Astrocyte of the spinal cord (primary cell): ENCODE measurements around the gene ATAD3C.
"Not testable (repeated sequence)": the region's sequence is repeated elsewhere in the genome, so short reads cannot be mapped to it uniquely, and the experiment has no call there.

Source experiments
- DNase-seq: peaks from one replicate; pipeline ENCODE4 v3.0.0; 2011; ENCODE audit warnings: low read depth, low spot score
- H3K4me3 ChIP-seq: 2 replicates; pipeline ENCODE4 v1.5.1; 2011; ENCODE audit warnings: low read depth, mild to moderate bottlenecking, low read length, moderate library complexity
- CTCF ChIP-seq: IDR thresholded peaks from 2 replicates; pipeline ENCODE4 v1.5.1; 2012; ENCODE audit warnings: low read depth, mild to moderate bottlenecking, low read length, inconsistent platforms
- in situ Hi-C: cut with HindIII; loops from 2 replicates; pipeline ENCODE4 v1.10.0; 2017; ENCODE audit warnings: low sequenced_read_pairs

ATAD3C gene

DNA sequence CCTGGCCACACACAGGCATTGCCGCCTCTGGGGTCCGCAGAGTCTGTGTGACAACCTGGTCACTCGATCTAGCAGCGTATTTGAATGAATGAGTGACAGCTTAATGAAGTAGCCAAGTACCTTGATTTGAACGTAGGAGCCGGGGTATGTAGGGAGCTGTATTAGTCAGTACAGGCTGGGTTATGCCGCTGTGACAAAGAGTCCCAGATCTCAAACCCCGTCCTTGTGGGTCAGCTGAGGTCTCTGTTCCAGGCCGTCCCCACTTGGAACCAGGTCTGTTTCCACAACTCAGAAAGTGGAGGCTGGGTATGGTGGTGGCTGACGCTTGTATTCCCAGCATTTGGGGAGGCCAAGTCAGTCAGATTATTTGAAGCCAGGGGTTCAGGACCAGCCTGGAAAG lies 42.1 kb downstream of the ATAD3C start:
- in situ Hi-C loops: no loop called here
- TF ChIP-seq CTCF: no peak
- DNase-seq: no peak
- no peak overlapping the region for H3K4me3 ChIP-seq

GRCh38 chr1:1494311-1494710 lies 44.8 kb downstream of the ATAD3C start:
- DNase-seq, H3K4me3 ChIP-seq, in situ Hi-C loops: not testable (repeated sequence)

DNA sequence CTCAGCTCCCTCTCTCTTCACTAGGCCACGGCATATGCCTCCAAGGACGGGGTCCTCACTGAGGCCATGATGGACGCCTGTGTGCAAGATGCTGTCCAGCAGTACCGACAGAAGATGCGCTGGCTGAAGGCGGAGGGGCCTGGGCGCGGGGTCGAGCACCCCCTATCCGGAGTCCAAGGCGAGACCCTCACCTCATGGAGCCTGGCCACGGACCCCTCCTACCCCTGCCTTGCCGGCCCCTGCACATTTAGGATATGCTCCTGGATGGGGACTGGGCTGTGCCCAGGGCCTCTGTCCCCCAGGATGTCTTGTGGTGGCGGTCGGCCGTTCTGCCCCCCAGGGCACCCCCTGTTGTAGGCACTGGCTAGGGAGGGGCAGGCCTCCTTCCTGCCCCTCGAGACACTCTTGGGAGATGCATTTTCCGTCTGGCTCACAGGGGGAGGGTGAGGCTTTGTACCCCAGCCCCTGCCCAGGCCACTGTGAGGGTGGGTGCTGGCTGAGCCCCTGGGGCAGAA lies 46.0 kb downstream of the ATAD3C start:
- DNase-seq, H3K4me3 ChIP-seq, in situ Hi-C loops: not testable (repeated sequence)

DNA sequence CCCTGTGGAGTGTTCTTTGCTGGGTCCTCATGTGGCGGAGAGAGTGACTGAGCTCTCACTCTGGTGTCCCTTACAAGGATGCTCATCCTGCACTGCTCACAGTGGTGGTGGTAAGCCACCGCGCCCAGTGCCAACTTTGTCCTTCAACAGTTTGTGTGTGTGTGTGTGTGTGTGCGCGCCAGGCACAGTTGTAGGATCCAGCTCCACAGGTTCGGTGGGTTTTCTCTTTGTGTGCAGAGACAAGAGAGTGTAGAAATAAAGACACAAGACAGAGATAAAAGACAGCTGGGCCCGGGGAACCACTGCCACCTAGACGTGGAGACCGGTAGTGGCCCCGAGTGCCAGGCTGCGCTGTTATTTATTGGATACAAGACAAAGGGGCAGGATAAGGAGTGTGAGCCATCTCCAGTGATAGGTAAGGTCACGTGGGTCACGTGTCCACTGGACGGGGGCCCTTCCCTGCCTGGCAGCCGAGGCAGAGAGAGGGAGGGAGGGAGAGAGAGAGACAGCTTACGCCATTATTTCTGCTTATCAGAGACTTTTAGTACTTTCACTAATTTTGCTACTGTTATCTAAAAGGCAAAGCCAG lies 55.4 kb downstream of the ATAD3C start:
- H3K4me3 ChIP-seq, in situ Hi-C loops: not testable (repeated sequence)
- DNase-seq: peak; percentile 40
- TF ChIP-seq CTCF: peak; percentile 60

DNA sequence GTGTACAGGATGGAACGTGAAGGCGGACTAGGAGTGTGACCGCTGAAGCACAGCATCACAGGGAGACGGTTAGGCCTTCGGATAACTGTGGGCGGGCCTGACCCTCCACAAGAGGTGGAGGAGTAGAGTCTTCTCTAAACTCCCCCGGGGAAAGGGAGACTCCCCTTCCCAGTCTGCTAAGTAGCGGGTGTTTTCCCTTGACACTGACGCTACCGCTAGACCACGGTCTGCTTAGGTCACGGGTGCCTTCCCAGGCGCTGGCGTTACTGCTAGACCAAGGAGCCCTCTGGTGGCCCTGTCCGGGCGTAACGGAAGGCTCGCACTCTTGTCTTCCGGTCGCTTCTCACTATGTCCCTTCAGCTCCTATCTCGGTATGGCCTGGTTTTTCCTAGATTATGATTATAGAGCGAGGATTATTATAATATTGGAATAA lies 55.9 kb downstream of the ATAD3C start:
- H3K4me3 ChIP-seq, DNase-seq, in situ Hi-C loops: not testable (repeated sequence)

DNA sequence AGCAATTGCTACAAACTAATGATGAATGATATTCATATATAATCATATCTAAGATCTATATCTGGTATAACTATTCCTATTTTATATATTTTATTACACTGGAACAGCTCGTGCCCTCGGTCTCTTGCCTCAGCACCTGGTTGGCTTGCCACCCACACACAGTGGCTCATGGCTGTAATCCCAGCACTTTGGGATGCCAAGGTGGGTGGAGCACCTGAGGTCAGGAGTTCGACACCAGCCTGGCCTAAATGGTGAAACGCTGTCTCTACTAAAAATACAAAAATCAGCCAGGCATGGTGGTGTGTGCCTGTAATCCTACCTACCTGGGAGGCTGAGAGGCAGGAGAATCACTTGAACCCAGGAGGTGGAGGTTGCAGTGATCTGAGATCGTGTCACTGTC lies 56.3 kb downstream of the ATAD3C start:
- not testable (repeated sequence) for H3K4me3 ChIP-seq

DNA sequence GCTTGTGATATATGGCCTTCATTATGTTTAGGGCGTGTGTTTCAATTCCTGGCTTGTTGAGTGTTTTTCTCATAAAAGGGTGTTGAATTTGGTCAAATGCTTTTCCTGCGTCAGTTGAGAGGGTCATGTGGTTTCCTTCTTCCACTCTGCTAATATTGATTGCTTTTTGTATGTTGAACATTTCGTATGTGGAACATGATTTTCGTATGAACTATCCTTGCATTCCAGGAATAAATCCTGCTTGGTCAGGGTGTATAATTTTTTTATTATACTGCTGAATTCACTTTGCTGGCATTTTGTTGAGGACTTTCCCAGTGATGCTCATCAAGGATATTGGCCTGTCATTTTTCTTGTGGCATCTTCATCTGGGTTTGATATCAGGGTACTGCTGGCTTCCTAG lies 57.8 kb downstream of the ATAD3C start:
- no peak for TF ChIP-seq CTCF
- no peak for DNase-seq
- in situ Hi-C loops: no loop called here
- H3K4me3 ChIP-seq: no peak overlapping the region

More for the DNA sequence above, 56.3 kb downstream of the ATAD3C start:
- in situ Hi-C loops, DNase-seq: not testable (repeated sequence)

DNA sequence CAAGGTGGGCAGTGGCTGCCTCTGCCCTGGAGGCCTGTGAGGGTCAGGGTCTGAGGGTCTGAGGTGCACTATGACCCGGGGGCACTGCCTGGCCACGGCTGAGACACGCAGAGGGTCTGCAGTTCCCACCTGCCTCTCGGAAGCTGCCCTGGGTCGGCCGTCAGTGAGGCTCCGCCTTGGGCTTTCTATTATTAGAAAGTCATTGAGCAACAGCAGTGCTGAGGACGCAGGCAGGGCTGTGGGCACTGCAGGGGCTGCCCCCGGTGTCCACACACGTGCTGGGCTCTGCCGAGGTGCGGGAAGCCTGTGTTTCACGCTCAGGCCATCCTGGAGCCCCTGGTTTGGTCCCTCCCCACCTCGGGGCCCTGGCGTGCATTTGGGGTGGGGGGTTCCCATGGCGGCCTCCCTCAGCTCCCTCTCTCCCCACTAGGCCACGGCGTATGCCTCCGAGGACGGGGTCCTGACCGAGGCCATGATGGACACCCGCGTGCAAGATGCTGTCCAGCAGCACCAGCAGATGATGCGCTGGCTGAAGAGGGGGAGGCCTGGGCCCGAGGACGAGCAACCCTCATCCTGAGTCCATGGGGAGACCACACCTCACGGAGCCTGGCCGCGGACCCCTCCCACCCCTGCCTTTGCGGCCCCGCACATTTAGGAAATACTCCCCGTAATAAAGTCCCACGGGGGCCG lies 59.4 kb downstream of the ATAD3C start:
- in situ Hi-C loops, H3K4me3 ChIP-seq, DNase-seq: not testable (repeated sequence)

DNA sequence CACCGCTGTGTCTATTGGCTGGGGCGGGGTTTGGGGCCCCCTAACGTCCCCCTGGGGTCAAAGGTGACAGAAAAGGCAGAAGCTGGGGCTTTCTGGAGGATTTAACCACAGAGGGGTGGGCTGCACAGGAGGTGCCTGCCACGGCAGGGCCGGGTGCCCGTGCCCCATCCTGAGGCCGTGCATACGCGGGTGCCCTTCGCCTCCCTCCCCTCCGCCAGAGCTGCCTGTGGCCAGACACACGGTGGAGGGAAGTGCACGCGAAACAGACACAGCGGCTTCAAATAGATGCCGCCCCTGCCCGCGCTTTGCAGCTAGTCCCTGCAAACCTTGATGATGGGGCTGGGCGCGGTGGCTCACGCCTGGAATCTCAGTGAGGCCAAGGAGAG lies 60.0 kb downstream of the ATAD3C start:
- in situ Hi-C loops, H3K4me3 ChIP-seq, DNase-seq: not testable (repeated sequence)
